Measurements from ENCODE around the gene LZTS3.
A peak's percentile ranks its signal among the peaks of the same experiment; 100 is the strongest.
"Not testable (repeated sequence)": the region's sequence is repeated elsewhere in the genome, so short reads cannot be mapped to it uniquely, and the experiment has no call there.

The LZTS3 gene

DNA sequence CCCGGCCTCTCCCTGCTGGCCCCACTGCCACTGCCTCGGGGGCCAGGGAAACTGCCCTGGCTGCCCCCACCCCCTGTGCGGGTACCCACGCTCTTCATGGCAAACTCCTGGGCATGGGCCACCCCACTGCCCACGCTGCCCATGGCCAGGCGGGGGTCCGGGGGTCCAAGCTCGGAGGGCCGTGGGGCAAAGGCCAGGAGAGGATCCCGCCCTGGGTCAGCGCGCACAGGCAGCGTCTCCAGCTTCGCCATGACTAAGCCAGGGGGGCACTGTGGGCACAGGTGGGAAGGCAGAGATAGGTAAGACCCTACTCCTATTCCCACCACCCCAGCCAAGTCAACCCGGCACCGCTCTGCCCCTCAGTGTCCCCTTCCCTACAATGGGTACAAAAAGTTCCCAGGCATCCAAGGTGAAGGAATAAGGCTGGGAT is 6.4 kb downstream of the LZTS3 start:
- no peak for DNase-seq

DNA sequence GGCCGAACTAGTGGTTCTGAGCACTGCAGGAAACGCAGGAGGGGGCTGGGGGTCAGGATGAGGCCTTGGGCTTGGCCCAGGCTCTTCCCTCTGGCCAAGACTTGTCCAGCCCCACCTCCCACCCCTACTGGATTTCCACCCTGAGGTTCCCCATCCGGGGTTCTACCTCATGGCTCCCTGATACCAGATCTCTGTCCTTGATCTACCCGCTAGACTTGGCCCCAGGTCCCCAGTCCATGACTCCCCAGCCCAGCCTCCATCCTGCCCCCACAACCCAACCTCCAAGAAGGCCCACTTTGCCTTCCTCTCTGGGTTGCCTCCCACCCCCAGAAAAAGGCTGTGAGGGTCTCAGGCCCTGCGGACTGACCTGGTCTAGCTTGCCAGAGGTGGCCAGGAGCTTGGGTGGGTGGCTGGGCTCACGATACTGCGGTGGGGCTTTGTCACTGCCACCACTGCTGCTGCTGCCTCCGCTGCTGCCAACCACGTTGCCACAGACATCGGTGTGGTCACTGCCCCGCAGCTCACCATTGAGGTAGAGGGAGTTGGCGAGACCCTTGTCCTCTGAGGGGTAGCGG is 6.9 kb downstream of the LZTS3 start:
- DNase-seq: no peak

DNA sequence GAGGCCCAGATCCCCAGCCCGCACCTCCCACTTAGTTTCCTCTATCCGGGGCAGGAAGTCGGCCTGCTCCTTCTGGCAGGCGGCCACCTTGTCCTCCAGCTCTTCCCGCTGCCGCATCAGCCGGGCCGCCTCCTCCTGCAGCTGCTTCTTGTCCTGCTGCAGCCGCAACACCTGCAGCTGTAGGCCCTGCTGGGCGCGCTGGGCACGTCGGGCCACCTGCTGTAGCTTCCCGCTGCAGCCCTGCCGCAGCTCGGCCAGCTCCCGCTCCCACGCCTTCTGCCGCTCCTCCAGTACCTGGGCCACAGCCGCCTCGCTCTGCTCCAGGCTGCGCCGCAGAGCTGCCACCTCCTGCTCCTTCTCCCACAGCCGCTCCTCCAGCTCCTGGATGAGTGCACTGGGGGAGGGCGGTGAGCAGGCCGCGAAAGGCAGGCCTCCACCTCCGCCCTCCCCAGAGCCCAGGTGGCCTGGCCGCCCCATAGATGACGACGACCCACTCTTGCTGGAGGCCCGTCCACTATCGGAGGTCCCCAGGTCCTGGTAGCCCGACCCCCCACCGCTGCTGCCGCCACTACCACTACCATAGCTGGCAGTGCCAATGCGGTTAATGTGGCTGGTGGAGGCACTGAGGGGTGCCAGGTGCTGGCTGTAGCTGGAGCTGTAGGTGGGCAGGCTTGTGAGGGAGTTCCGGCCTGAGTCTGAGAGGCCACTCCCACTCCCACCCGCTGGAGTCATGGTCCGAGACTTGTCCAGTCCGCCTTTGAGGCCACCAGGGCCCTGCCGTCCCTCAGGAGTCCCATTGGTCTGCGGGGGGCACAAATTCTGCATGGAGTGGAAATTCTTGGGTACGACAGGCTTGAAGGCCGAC is 7.6 kb downstream of the LZTS3 start:
- no peak for DNase-seq

DNA sequence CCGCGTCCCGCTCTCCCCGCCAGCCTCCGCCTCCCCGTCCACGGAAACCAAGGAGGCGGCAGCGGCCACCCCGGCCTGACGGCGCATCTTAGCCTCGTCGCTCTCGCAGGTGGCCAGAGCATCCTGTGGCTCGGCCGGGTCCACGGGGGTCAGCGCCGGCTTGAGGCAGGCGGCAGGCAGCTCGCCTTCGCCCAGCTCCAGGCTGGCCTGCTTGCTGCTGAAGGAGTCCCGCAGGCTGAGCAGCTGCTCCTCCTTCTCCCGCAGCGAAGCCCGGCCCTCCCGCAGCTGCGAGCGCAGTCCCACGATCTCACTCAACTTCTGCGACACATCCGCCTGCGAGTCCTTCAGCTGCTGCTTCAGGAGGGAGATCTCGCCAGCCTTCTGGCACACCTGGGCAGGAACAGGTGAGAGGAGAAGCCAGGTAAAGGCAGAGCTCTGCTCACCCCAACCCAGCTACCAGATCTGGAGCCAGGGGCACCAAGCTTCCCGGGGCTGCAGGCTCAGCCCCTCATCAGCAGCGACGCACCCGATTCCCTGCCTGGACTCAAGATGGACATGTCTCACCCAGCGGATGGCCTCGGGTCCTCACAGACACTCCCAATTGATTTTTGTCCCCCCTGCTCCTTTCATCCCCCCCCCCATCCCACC is 8.5 kb downstream of the LZTS3 start:
- DNase-seq: no peak

DNA sequence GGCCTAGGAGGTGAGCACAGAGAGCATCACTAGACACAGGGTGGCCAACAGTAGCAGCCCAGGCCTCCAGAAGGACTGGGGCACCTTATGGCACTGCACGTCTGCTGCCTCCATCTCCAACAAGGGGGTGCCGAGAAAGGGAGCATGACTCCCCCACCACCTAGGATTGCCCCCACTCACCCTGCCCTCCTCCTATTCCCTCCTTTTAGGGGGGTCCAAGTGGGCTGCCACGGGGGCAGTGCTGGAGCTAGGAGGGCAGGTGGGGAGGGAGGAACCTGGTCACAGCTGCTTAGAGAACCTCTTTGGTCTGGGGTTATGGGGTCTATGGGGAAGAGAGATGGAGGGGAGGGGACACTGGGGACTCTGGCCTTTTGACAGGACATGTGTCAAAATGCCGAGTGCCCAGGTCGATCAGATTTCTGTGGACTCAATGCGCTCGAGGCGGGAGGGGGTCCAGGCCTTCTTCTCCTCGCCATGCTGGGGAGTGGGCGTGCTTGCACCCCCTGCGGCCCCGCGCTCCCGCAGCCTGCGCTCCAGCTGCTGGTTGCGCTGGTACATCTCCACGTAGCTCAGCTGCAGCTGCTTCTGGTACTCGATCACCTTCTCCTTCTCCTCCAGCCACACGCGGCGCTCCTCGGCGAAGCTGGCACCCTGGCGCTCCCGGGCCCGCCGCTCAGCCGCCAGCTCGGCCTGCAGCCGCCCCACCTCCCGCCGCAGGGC is 9.1 kb downstream of the LZTS3 start:
- no peak for DNase-seq

DNA sequence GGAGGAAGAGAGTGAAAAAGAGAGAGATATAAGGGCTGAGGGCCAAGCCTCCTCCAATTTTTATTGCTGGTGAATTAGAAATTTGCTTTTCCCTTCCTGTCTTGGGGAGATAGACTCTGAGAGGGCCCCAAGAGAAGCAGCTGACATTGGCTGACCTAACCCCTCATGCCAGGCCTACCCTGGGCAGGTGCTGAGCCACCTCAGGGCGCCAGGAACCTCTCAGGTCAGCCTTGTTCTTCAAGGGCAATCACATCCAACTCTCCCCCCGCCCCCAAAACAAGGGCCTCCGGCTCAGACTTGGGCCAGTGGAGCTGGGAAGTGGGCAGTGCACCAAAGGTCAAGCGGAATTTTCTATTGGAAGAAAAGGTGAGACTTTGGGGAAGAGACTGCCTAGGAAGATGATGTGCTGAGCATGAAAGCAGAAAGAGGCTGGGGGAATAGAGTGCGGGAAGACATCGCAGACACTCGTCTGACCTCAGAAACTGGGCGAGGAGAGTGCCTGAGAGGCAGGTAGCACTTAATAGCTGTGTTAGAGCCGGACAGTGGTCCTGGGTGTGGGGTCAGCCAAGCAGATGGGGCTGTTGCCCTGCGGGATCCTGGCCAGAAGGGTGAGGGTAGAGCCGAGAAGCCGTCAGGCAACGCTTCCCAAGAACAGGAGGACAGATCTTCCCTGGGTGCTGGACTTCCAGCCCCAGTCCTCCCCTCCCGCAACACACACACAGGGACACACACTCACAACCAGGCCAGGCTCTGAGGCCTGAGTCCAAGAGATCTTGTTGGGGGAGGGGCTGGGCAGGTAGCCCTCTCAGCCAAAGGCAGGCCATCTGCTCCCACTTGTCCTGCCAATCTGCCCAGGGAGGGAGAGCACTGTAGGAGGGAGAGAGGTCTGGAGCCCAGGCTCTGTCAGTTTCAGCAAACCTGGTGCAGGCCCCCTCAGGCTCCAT is 10.0 kb downstream of the LZTS3 start:
- no peak for DNase-seq

DNA sequence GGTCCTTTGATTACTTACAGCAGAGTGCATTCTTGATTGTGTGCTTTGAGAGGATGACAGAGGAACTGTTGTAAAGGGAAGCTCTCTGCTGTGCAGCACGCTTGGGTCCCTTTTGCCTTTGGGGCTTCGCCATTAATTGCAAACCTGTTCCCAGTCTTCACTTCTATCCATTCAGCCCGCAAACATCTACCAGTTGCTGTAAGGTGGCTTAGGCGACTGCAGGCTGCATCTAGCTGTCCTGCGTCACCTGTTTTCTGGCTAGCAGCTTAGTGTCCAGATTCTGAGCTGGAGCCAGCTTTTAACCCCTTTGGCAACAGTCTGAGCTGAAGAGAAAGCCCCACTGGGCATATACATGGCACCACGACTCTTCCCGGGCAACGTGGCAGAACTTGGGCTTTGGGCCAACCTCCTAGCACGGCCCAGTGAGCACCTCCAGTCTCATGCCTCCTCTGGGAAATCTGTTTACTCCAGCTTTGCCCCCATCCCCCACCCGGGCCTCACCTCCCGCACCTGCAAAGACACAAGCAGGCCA is 11.2 kb downstream of the LZTS3 start:
- no peak for DNase-seq

DNA sequence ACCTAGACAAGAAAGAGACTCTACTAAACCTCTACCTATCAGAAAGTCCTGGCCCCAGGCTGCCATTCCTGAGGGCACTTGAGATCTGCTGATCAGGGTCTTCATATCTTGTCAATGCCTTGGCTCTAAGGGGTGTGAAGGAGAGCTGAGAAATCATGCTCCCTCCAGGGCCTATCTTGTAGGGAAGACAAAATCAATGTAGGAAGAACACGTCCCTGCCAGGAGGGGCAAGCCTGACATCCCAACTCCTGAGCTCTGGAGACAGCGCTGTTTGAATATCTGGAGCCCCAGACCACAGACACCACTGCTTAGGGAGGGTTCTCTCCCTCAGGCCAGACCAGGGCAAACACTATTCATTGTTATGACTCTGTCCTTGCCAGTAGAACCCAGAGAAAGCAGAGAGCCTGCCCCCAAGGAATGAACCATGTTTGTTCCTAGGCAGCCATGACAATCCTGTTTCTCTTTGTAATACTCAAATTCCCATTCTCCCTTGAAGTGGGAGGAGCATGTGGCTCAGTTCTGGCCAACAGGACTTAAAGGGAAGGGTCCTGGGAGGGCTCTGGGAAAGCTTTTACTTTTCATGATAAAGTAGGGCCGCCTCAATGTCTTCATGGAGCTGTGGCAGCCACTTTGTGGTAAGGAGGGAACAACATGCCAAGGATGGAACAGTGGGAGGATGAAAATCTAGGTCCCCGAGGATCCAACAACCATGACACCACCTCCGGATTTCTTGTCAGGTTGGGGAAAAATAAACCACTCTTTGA is 11.9 kb downstream of the LZTS3 start:
- DNase-seq: no peak

DNA sequence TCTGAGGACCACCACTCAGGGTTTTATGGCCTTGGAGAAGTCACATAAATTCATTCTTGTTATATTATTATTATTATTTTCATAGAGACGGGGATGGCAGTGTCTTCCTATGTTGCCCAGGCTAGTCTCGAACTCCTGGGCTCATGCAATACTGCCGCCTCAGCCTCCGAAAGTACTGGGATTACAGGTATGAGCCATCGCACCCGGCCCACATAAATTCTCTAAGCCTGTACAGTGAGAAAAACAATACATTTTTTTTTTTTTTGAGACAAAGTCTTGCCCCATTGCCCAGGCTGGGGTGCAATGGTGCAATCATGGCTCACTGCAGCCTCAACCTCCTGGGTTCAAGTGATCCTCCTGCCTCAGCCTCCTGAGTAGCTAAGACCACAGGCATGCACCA is 12.9 kb downstream of the LZTS3 start:
- DNase-seq: no peak

DNA sequence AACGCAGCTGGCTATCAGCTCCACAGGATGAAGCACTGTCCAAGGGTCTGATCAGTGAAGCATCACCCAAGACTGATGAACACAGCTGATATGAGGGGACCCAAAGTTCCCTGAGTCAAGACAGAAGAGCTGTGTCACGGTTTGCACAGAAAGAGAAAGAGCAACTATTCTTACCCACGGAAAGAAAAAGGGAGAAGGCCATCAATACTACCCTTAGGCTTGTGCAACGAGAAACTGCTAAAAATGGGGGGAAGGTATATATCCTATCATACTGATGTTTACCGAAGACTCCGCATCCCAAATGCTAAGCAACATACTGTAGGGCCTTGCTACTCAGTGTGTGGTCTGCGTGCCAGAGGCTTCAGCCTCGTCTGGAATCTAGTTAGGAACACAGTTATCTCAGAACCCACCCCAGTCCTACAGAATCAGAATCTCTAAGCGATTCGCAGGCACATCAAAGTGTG is 14.3 kb downstream of the LZTS3 start:
- no peak for DNase-seq

DNA sequence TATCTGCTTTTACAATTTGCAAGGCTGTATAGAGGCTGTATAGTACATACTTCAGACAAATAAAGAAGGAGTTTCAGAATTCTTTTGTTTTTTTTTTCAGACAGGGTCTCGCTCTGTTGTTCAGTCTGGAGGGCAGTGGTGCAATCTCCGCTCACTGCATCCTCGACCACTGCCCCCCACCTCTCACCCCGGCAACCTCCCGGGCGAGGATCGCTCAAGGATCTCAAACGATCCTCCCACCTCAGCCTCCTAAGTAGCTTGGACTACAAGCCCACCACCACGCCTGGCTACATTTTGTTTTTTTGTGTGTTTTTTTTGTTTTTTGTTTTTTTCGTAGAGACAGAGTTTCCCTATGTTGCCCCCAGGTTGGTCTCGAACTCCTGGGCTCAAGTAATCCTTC is 15.5 kb downstream of the LZTS3 start:
- DNase-seq: no peak

DNA sequence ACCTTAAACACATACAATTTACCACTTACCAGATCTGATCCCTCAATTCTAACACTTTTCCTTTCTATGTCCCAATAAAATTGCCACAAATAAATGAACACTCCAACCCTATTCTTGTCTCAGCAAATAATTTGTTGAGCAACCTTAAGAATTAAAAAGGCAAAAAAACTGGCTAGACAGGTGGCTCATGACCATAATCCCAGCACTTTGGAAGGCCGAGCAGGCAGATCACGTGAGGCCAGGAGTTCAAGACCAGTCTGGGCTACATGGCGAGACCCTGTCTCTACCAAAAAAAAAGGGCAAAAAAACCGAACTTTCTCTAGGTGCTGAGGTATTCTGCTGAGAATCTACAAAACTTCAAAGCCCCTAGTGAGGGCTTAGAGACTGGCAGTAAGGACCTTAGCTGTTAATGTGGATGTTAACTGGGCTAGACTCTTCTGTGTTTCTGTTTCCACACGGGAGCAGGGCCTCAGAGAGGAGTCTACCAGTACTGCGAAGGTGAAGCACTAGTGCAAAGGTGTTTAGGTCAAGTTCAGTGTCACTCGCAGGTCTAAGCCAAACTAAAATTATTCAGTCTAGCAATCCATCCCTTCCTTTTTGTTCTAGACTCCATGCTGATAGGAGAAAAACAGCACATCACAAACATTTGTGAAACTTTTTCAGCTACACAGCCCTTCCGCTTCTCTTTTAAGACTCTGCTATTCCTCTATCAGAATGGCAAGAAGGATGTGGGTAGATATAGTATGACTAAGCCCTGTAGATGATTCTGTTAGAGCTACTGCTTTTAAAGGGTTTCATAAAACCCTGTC is 16.3 kb downstream of the LZTS3 start:
- peak; percentile 85 for DNase-seq

DNA sequence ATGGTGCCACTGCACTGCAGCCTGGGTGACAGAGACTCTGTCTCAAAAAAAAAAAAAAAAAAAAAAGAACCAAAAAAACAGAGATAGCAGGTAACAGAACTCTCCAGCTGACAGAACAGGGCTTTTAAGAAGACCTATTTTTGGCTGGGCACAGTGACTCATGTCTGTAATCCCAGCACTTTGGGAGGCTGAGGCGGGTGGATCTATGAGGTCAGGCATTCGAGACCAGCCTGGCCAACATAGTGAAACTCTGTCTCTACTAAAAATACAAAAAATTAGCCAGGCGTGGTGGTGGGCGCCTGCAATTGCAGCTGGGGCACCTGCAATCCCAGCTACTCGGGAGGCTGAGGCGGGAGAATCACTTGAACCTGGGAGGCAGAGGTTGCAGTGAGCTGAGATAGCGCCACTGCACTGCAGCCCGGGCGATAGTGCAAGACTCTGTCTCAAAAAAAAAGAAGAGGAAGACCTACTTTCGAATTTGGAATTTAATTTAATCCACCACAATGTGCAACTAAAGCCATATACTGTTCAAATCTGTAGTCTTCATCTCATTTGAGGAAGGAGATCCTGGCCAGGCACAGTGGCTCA is 21.2 kb downstream of the LZTS3 start:
- not testable (repeated sequence) for DNase-seq

DNA sequence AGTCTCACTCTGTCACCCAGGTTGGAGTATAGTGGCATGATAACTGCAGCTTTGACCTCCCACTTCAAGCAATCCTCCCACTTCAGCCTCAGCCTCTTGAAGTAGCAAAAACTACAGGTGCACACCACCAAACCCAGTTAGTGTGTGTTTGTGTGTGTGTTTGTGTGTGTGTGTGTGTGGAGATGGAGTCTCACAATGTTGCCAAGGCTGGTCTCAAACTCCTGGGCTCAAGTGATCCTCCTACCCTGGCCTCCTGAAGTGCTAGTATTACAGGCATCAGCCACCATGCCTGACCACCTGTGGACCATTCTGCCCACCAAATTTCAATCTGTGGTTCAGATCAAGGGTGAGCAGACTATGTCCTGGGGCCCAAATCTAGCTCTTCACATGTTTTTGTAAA is 22.4 kb downstream of the LZTS3 start:
- no peak for DNase-seq

DNA sequence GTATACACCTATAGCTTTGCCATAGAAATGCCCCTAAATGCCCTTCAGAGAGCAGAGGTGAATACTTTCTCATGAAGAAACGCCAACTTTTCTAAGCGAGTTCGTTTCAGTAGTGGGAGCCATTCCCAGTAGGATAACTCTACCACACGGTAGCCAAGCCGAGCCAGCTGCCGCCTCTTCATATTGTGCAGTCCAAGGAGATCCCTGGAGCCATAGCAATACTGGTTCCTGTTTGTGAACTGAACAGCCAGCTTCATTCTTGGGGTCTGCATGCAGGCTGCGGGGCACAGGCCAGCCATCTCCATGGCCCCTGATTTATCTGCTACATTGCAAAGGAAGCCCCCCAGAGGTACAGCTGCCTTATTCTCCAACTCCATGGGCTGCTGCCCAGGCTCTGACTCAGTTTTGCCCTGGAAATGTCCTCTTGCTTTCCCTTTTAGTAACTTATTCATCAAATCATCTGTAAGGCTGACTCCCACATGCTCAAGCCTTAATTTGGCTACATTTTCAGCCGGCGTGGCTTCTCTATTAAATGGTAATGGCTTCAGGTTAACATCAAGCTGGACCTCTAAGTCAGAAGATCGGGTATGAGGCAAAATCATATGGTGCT is 26.5 kb downstream of the LZTS3 start:
- no peak for DNase-seq

DNA sequence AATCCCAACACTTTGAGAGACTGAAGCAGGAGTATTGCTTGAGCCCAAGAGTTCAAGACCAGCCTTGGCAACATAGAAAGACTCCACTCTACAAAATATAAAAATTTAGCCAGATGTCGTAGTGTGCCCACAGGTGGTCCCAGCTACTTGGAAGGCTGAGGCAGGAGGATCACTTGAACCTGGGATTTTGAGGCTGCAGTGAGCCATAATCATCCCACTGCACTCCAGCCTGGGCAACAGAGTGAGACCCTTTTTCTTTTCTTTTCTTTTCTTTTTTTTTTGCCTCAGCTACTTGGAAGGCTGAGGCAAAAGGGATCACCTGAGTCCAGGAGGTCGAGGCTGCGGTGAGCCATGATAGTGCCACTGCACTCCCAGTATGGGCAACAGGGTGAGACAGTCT is 31.6 kb downstream of the LZTS3 start:
- no peak for DNase-seq

DNA sequence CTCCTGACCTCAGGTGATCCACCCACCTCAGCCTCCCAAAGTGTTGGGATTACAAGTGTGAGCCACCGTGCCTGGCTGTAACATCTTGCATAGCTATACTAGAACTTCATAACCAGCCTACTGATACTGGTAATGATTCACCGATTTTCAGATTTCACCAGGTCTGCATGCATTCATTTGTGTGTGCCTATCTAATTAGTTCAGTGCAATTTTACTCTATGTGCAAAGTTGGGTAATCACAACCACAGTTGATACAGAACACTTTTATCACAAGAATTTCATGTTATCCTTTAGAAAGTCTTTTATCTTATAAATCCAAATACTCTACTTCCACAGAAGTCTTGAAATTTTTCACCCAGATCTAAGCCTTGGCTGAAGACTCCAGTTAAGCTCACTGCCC is 35.9 kb downstream of the LZTS3 start:
- DNase-seq: no peak

DNA sequence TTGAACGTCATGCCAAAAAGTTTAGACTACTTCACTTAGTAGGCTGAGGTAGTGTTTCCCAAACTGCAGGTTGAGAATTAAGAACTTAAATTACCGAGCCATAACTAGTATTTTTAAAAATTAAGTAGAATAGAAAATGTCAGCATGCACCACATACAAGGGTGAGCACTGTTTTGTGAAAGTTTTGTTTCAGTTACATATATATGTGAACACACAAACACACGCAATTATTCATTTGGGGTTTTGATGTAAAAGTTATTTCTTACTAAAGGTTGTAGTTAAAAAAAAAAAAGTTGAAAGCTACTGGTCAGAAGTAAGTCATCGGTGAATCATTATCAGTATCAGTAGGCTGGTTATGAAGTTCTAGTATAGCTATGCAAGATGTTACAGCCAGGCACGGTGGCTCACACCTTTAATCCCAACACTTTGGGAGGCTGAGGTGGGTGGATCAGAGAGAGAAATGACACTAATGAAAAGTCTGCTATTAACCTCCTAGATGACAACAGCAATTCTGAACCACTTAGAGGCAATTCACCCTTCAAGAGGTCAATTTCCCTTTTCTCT is 37.8 kb downstream of the LZTS3 start:
- DNase-seq: no peak

DNA sequence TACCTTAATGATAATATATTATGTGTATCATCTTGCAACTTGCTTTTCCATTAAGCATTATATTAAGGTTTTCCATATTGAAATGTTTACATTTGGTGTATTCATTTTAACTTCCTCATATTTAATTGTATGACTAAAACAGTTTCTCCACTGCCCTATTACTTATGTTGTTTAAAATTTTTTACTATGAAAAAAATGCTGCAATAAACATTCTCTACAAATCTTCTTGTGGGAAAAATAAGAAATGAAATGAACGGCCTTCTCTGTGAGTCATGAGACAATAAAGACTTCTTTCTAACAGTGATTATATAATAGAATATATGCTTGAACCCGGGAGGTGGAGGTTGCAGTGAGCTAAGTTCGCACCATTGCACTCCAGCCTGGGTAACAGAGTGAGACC is 39.2 kb downstream of the LZTS3 start:
- DNase-seq: no peak

Measured in SIG-M5 (cell line).